ENCODE measurements around the gene ZSWIM1.
"Not testable (repeated sequence)": the region's sequence is repeated elsewhere in the genome, so short reads cannot be mapped to it uniquely, and the experiment has no call there.

The ZSWIM1 gene

DNA sequence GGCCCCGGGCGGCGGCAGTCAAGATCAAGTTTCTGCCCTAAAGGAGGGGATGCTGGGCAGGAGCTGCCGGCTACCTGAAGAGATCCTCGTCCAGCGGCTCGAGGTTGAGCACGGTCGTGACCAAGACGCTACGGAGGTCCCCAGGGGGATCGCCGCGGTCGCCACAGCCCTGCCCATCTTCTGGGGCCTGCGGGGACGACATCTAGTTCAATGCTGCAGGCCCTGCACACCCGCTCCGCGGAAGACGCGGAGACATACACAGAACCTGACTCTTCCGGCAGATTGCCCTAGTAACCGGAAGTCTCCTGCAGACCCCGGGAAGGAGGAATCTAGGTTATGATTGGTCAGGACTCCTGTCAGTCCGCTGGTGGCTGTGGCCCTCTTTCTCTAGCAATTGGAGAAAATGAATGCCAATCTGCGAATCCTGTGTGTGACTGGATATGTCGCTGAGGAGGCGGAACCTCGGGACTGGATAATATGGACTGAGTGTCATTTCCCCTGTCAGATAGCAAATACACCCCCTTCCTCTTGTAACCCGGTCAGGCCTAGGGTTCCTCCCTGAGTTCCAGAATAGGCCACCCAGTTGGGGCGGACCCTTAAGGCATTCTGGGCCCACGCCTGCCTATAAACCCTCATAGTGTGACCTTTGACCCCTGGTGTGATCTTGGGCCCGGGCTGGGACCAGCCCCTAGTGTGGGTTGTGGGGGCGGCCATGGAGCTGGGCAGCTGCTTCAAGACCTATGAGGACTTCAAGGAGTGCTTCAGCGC is 23.7 kb upstream of the ZSWIM1 start, which contains the start of the genes ACOT8 and ZSWIM3:
Gene ACOT8, minus strand, starts transcription at position 279 of the 768 bp plus-strand sequence. Its CDS starts 77 bp downstream, at position 202.
Gene ZSWIM3, plus strand, starts transcription at position 501 of the 768 bp plus-strand sequence. Its CDS starts 212 bp downstream, at position 713.
- DNase-seq = peak; percentile 100

DNA sequence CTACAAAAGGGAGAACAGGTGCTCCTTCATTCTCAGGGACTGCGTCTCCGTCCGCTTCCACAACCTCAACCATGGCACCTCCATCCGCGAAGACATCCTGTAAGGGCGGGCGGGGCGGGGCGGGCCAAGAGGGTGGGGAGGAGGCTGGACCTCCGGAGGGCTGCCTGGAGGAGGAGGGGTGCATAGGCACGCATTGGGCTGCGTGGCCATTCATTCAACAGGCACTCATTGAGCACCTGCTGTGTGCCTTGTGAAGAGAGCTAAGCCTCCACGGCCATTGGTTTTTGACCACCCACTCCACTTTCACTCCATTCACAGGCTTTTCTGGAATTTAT is 23.2 kb upstream of the ZSWIM1 start:
- DNase-seq = peak in 1 of 2 experiments; percentile 47

DNA sequence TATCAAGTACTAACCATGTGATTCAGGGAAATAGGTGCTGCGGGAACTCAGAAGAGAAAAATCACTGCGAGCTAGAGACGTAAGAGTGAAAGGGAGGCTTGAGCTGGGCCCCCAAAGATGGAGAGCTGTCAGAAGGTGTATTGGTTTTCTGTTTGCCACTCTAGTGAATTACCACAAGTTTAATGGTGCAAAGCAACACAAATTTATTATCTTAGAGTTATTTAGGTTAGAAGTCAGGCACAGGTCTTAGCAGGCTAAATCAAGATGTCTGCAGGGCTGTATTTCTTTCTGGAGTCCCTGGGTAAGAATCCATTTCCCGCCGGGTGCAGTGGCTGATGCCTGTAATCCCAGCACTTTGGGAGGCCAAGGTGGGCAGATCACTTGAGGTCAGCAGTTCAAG is 21.1 kb upstream of the ZSWIM1 start:
- DNase-seq = no peak

DNA sequence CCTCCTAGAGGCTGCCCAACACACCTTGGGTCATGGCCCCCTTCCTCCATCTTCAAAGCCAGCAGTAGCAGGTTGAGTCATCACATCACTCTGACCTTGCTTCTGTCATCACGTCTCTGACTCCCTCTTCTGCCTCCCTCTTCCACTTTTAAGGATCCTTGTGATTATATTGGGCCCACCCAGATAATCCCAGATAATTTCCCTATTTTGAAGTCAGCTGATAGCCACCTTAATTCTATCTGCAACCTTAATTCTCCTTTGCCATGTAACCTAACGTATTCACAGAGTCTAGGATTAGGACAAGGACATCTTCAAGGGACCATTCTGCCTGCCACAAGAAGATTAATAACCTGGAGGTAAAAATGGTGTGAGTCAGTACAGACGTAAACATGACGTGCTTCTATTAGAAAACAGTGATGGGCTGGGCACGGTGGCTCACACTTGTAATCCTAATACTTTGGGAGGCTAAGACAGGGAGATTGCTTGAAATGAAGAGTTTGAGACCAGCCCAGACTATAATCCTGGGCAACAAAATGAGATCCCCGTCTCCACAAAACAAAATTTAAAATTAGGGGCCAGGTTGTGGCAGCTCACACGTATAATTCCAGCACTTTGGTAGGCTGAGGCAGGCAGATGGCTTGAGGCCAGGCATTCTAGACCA is 20.3 kb upstream of the ZSWIM1 start:
- no peak for DNase-seq

DNA sequence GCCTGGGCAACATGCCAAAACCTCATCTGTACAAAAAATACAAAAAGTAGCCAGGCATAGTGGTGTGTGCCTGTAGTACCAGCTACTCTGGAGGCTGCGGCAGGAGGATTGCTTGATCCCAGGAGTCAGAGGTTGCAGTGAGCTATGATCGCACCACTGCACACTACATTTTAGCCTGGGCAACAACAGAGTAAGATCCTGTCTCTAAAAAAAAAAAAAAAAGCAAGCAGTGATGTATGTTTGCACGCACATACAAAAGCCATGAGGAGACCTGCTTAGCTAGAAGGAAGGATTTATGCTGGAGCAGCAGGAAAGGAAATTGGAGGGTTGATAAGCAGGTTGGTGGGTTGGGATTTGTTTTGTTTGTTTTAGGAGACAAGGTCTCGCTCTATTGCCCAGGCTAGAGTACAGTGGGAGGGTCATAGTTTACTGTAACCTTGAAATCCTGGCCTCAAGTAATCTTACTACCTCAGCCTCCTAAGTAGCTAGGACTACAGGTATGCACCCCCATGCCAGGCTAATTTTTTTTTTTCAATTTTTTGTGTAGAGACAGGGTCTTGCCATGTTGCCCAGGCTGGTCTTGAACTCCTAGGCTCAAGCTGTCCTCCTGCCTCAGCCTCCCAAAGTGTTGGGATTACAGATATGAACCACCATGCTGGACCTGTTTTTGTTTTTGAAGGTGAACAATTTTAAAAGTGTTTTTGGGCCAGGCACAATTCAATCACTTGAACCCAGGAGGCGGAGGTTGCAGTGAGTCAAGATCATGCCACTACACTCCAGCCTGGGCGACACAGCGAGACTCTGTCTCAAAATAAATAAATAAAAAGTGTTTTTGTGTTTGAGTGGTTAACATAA is 19.6 kb upstream of the ZSWIM1 start:
- DNase-seq = peak in 1 of 2 experiments; percentile 19

DNA sequence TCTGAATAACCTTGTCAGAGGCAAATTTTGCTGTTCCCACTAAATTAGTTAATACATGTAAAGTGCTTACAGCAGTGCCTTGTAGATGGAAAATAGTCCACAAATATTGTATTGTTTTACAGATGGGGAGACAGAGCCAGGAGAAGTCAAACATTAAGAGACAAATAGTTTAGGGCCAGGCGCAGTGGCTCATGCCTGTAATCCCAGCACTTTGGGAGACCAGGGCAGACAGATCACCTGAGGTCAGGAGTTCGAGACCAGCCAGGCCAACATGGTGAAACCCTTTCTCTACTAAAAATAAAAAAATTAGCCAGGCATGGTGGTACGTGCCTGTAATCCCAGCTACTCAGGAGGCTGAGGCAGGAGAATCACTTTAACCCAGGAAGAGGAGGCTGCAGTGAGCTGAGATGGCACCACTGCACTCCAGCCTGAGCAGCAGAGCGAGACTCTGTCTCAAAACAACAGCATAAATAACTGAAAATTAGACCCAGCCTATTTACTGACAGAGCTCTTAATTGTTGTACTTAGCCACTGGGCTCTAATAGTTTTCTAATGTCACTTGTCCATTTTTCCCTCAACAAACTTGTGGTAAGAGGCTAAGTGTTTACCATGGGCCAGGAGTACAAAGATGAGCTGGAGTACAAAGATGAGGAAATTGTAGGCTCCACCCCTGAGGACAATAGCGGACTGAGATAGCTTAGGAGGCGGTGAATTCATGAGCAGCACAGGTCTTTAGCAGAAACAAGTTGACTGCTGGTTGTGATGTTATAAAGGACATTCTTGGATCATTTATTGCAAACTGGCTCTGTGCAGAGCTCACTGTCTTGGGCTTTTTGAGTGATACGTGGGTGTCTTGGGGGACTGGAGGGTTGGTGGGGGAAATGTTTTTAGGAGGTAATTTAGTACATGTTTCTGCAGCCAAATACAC is 17.2 kb upstream of the ZSWIM1 start:
- no peak for DNase-seq

DNA sequence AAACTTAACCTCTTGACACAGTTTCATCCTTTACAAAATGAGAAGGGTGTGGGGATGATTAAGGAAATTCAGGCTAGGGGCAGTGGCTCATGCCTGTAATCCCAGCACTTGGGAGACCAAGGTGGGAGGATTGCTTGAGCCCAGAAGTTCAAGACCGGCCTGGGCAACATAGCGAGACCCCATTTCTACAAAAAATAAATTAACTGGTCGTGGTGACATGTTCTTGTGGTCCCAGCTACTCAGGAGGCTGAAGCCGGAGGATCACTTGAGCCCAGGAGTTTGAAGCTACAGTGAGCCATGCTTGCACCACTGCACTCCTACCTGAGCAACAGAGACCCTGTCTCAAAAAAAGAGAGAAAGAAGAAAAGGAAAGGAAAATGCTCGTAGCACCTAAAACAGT is 14.6 kb upstream of the ZSWIM1 start:
- no peak for DNase-seq

DNA sequence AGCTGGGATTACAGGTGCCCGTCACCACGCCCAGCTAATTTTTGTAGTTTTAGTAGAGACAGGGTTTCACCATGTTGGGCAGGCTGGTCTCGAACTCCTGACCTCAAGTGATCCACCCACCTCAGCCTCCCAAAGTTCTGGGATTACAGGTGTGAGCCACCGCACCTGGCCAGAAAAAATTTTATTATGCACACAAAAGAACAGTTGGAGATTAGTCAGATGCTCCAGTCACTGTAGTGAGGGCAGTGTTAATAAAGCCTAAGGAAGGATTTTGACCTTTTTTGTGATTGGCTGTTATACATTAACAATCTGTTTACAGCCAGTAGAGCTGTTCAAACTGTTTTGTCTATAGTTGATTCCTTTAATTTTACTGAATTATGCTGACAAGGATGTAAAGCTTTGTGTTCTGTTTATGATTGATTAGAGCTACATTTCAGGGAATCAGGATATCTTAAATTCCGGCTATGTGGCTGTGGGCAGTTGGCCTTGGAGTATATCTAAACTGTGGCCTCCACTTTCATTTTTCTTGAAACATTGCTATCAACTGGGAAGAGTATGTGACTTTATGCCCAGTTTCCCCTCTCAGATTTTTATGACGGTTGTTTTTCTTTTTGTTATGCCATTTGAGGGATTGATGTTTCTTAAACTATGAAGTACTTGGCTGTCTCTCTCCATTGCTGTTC is 13.8 kb upstream of the ZSWIM1 start:
- no peak for DNase-seq

DNA sequence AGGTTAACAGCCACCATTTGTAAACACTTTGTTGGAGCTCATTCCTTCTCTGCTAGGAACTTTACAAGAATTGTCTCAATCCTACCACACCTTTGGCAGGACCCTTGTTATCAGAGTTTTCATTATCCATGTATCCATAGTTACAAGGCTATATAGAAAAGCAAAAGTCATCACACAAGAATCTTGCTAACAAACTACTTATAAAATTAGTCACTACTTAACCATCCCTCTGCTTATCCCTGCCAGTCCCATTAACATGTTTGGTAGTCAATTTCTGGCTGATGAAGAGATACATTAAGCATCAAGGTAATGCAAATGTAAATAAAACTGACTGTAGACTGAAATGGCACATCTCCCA is 13.2 kb upstream of the ZSWIM1 start:
- DNase-seq = no peak

DNA sequence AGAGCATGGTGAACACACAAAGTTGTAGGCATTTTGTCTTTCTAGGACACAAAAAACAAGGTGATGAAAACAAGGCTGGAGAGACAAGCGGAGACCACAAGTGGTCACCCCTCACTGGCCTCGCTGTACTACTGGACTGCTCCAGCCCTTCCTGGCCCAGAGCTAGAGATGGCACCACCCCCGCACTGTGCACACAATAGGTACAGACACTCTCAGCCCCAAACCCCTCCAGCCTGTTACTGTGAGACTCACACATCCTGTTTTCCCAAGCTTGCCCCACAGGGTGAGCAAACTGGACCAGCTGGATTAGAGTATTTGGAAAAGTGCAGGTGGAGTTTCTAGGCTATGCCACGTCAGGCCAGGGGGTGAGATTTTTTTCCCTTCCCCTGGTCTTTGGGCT is 8.4 kb upstream of the ZSWIM1 start:
- DNase-seq = no peak

DNA sequence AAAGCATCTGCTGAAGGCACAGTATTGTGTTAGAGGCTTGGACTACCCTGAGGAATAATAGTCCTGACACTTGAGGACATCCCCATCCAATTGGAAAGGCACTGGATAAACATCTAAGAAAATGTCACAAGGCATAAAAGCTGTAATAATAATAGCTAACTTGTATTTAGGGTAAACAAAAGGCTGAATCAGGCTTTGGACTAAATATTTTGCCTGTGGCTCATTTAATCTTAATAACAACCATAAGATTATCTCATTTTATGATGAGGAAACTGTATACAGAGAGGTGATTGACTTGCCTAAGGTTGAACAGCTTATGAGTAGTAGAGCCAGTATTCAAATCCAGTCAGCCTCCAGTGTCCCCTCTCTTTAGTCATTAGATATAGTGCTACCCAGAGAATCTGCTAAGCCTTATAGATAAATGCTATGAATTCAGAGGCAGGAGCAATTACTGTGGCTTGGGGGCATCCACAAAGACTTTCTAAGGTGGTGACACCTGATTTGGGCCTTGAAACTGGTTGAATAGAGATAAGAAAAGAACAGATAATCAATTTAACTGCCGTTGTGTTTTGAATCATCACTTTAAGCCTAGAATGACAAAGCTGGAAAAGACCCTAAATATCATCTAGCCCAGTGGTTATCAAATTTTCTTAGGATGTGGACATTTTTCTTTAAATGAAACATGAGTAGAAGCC is 7.5 kb upstream of the ZSWIM1 start:
- no peak for DNase-seq

DNA sequence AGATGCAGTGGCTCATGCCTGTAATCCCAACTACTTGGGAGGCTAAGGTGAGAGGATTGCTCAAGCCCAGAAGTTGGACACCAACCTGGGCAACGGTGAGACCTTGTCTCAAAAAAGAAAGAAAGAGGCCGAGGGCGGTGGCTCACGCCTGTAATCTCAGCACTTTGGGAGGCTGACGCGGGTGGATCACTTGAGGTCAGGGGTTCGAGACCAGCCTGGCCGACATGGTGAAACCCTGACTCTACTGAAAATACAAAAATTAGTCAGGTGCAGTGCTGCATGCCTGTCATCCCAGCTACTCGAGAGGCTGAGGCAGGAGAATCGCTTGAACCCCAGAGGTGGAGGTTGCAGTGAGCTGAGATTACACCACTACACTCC is 6.9 kb upstream of the ZSWIM1 start:
- not testable (repeated sequence) for DNase-seq

DNA sequence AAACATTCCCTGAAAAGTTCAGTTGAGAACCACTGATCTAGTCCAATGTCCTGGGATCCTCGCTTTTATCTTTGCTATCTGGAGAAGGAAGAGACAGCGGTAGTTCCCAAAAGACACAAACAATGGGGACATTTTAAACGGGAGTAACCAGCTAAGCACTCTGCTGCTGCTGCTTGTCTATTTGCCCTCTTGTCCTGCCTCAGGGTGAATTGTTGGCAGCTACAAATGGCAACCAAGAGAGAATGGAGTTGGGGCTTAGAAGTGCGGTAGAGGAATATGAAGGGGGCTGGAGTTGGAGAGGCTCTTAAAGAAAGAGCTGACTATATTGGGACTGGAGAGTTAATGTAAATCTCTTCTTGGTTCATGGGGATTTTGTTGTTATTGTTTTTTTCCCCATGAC is 6.5 kb upstream of the ZSWIM1 start:
- no peak for DNase-seq

DNA sequence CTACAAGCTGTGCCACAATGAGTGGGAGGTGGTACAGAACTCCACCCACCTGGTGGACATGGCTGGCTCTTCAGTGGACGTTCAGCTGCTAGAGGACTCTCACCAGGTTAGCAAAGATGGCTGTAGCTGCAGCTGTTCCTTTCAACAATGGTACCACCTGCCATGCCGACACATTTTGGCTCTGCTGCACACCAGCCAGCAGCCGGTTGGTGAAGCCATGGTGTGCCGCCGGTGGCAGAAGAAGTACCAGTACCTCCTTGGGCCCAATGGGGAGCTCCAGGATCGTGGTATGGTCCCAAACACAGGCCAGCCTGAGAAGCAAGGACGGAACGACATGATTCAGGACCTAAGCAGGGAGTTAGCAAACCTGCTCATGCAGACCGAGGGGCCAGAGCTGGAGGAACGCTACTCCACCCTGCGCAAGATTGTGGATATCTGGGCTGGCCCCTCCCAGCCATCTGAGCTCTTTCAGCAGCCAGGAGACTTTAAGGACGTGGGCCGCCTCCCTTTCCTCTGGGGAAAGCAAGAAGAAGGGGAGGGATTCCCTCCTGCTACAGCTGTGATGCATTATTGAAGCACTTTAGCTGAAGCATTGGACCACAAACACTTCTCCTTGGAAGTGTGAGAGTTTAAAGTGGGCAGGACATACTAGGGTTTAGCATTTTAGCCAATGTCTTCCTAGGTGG is 2.8 kb upstream of the ZSWIM1 start:
- DNase-seq = no peak

DNA sequence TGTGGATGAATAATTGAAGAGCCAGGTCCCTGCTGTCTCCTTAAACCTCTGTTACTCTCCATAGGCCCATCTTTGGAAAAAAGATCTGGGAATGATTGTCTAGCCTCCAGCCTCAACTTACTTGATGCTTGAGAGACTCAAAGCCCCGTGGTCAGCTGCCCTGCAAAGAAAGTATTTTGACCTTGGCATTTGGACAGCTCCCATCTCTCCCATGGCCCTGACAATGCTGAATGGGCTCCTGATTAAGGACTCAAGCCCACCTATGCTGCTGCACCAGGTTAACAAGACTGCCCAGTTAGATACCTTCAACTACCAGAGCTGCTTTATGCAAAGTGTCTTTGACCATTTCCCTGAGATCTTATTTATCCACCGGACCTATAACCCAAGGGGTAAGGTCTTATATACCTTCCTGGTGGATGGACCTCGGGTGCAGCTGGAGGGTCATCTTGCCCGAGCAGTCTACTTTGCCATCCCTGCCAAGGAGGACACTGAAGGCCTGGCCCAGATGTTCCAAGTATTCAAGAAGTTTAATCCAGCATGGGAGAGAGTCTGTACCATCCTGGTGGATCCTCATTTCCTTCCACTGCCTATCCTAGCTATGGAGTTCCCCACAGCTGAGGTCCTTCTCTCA is 1.6 kb downstream of the ZSWIM1 start:
- no peak for DNase-seq

DNA sequence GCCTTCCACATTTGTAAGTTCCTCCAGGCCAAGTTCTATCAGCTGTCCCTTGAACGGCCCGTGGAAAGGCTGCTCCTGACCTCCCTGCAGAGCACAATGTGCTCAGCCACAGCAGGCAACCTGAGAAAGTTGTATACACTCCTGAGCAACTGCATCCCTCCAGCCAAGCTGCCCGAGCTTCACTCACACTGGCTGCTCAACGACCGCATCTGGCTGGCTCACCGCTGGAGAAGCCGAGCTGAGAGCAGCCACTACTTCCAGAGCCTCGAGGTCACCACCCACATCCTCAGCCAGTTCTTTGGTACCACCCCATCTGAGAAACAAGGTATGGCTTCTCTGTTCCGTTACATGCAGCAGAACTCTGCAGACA is 2.1 kb downstream of the ZSWIM1 start:
- no peak for DNase-seq

DNA sequence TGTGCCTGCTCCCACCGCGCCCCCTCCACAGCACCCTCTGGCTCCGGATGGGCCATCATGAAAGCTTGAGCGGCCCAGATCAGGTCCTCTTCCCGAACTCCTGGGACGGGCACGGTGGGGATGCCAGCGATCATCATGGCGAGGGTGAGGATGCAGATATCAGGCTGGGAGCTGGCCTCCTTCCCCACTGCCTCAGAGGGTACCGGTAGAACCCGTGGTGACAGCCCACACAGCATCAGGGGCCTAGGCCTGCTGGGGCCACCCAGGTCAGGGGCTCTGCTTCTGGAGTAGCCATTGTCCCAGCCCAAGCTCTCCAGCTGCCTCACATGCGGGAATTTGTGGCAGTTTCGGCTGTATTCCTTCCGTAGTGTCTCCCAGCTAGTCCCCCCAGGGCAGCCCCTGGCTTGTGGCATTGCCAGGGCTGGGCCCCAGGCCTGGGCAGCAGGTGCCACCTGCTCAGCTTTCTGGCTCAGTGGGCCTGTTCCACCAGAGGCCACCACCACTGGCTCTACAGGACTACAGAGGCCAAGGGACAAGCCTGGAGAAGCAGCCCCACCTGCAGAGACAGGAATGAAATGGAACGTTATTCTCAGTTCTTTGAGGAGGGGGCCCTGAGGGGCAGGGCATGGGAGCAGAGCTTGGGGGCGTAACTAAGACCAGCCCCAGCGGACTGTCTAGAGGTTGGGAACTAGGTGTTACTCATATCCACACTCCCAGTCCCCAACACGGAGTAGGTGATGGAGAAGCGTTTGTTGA is 5.7 kb downstream of the ZSWIM1 start:
- no peak for DNase-seq

DNA sequence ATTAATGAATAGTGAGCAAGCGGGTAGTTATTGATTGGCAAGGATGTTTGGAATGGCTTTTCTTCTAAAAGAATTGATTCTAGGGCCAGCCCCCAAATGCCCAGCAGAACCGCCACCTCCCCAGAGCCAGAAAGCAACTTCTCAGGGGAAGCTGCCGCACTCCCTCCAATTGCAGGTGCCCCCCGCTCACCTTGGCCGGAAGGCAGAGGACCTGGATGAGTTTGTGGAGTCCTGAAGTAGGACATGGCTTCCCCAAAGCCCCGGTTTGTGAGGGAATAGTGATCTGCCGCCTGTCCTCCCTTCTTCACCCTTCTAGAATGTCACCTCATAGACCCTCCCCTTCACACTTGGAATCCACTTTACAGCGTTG is 6.3 kb downstream of the ZSWIM1 start, which contains the start of gene SPATA25:
Gene SPATA25, minus strand, starts transcription at position 277 of the 370 bp plus-strand sequence. Its CDS starts 32 bp downstream, at position 245.
- DNase-seq = no peak

DNA sequence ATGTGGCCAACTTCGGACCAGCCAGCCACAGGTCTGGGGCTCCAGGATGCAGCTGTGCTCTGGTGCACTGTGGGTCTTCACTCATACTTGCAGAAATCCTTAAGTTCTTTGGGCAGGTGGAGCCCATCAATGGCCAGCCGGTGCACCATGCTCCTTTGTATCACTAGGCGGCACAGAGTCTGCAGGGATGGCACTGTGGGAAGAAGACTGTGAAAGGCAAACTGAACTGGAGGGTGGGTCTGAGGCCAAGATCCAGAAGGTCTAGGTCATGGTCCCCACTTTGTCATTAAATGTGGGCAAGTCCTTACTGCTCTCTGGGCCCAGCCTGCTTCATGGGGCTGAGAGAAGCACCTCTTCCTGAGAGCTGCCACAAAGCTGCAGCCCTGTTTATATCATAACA is 7.7 kb downstream of the ZSWIM1 start:
- DNase-seq = no peak

Measured in NCI-H526 (cell line).